Muscle layer of colon (tissue), 2 donors: ENCODE measurements around the gene CSK.

Experiments
- H3K27ac ChIP-seq: one replicate; pipeline ENCODE4 v1.7.0; 2013; ENCODE audit warnings: low read depth, mild to moderate bottlenecking, low read length, moderate library complexity
- H3K27me3 ChIP-seq, 2 donors: one replicate each; pipeline ENCODE4 v1.7.0; 2013; ENCODE audit warnings: low read length in 2 of 2, mild to moderate bottlenecking in 2 of 2; ENCODE audit not compliant: insufficient read depth in 2 of 2, control insufficient read depth in 1 of 2
- H3K36me3 ChIP-seq: one replicate; pipeline ENCODE4 v1.7.0; 2013; ENCODE audit warnings: mild to moderate bottlenecking, low read length; ENCODE audit not compliant: insufficient read depth
- H3K4me1 ChIP-seq: one replicate; pipeline ENCODE4 v1.7.0; 2013; ENCODE audit warnings: mild to moderate bottlenecking, low read length; ENCODE audit not compliant: insufficient read depth
- H3K4me3 ChIP-seq, 2 donors: one replicate each; pipeline ENCODE4 v1.7.0; 2013; ENCODE audit warnings: low read length in 2 of 2, low read depth in 1 of 2, mild to moderate bottlenecking in 1 of 2, moderate library complexity in 1 of 2
- H3K9ac ChIP-seq: one replicate; pipeline ENCODE4 v1.7.0; 2013; ENCODE audit warnings: low read length
- H3K9me3 ChIP-seq: one replicate; pipeline ENCODE4 v1.7.0; 2013; ENCODE audit warnings: mild to moderate bottlenecking, low read length
- donor health status: abdominal sarcoma.
- donor health status: Adenocarcinoma of cecum.

Gene CSK

DNA sequence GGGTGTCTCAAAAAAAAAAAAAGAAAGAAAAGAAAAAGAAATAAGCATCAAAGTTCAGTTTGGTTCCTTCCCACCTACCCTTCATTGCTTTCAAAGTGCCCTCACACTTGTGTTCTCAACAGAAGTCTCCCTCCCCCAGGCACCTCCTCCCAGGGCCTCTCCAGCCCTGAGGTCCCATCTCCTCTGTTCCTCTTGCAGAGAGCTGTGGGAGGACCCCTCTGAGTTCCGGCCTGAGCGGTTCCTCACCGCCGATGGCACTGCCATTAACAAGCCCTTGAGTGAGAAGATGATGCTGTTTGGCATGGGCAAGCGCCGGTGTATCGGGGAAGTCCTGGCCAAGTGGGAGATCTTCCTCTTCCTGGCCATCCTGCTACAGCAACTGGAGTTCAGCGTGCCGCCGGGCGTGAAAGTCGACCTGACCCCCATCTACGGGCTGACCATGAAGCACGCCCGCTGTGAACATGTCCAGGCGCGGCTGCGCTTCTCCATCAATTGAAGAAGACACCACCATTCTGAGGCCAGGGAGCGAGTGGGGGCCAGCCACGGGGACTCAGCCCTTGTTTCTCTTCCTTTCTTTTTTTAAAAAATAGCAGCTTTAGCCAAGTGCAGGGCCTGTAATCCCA lies 27.2 kb upstream of the CSK start:
- no peak overlapping the region for H3K9ac ChIP-seq
- H3K36me3 ChIP-seq, result no peaks in the 10 kb centered on the region
- no peak overlapping the region for H3K27ac ChIP-seq
- H3K4me3 ChIP-seq, result no peak overlapping the region
- H3K9me3 ChIP-seq, result no peaks in the 10 kb centered on the region
- H3K4me1 ChIP-seq, result no peaks in the 10 kb centered on the region
- H3K27me3 ChIP-seq, result no peaks in the 10 kb centered on the region

- H3K4me3 ChIP-seq, result no peak overlapping the region
- no peak overlapping the region for H3K9ac ChIP-seq
- no peaks in the 10 kb centered on the region for H3K36me3 ChIP-seq
- H3K27ac ChIP-seq, result no peak overlapping the region
- H3K27me3 ChIP-seq, result peaks cover 0 to 15% of the 10 kb centered on the region in 2 donors
- no peaks in the 10 kb centered on the region for H3K9me3 ChIP-seq
- H3K4me1 ChIP-seq, result no peaks in the 10 kb centered on the region
These were observed 23.1 kb upstream of the CSK start for GRCh38 chr15:74758736-74759135.

DNA sequence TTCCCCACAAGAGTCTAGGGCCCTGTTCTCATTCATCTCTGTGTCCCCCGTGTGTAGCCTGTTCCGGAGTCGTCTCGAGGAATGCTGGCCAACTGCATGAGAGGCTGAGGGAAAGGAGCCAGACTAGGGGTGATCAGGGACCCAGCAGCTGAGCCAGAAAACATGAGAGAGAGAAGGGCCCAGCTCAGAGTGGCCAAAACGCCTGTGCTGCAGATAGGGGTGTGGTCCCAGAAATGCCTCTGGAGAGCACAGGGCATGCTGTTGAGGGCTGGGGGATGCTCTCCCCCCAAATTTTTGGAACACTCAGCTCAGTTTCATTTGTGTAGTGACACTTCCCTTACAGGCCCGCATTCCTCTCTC lies 19.1 kb upstream of the CSK start:
- Histone ChIP-seq H3K27me3 (peaks cover 0 to 18% of the 10 kb centered on the region in 2 donors), H3K9ac (no peak overlapping the region), H3K4me3 (no peak overlapping the region), H3K27ac (no peak overlapping the region), H3K36me3 (no peaks in the 10 kb centered on the region), H3K4me1 (no peaks in the 10 kb centered on the region), H3K9me3 (no peaks in the 10 kb centered on the region)

- Histone ChIP-seq H3K9me3 (no peaks in the 10 kb centered on the region), H3K4me3 (no peak overlapping the region), H3K27me3 (peaks cover 0 to 22% of the 10 kb centered on the region in 2 donors), H3K36me3 (no peaks in the 10 kb centered on the region), H3K27ac (no peak overlapping the region), H3K4me1 (no peaks in the 10 kb centered on the region), H3K9ac (no peak overlapping the region)
These were observed 18.5 kb upstream of the CSK start for GRCh38 chr15:74763416-74763815.

DNA sequence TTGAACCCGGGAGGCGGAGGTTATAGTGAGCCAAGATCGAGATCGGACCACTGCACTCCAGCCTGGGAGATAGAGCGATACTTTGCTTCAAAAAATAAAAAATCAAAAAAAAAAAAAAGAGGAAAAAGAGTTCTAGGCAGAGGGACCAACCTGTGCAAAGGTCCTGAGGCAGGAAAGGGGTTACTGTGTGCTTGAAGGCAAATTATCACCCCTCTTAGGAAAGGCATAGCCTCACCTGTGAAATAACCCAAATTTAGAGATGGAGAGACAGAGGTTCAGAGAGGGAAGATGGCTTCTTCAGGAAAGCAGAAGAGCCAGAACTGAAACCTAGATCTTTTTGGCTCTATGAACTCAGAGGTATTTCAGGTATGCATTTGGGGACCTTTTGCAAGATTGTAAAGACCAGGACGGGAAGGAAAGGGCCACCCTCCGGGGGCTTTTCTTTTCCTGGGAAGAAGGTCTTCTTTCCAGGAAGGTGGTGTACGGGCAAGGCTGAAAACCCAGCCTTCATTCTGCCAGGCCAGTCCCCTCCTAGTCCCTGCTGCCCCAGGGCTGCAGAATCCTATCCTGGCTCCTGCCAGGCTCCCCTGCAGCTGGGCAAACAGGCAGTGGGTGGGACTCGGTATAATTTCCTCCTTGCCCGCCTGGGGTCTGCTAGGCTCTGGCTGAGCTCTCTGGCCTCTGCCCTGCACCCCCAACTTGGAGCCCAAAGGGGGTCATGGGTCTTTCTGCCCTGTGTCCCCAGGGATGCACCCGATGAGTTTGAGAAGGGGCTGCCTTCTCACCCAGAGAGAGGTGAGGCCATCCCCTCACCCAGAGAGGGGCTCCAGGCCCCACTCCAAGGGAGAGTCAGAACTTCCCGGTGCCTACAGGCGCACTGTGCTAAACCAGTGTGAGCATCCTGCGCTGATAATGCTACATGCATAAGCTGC lies 14.4 kb upstream of the CSK start:
- no peak overlapping the region for H3K27ac ChIP-seq
- no peaks in the 10 kb centered on the region for H3K9me3 ChIP-seq
- H3K27me3 ChIP-seq, result peaks cover 0 to 19% of the 10 kb centered on the region in 2 donors
- no peak overlapping the region for H3K4me3 ChIP-seq
- H3K9ac ChIP-seq, result no peak overlapping the region
- no peaks in the 10 kb centered on the region for H3K4me1 ChIP-seq
- H3K36me3 ChIP-seq, result no peaks in the 10 kb centered on the region

- H3K9me3 ChIP-seq, result no peaks in the 10 kb centered on the region
- no peak overlapping the region for H3K4me3 ChIP-seq
- H3K9ac ChIP-seq, result no peak overlapping the region
- H3K36me3 ChIP-seq, result no peaks in the 10 kb centered on the region
- H3K4me1 ChIP-seq, result no peaks in the 10 kb centered on the region
- no peak overlapping the region for H3K27ac ChIP-seq
- H3K27me3 ChIP-seq, result peaks cover 0 to 15% of the 10 kb centered on the region in 2 donors
These were observed 13.6 kb upstream of the CSK start for GRCh38 chr15:74768099-74768770.

- H3K4me1 ChIP-seq, result no peaks in the 10 kb centered on the region
- no peak overlapping the region for H3K9ac ChIP-seq
- H3K4me3 ChIP-seq, result no peak overlapping the region
- H3K27ac ChIP-seq, result no peak overlapping the region
- H3K36me3 ChIP-seq, result no peaks in the 10 kb centered on the region
- H3K9me3 ChIP-seq, result no peaks in the 10 kb centered on the region
- peaks cover 0 to 13% of the 10 kb centered on the region in 2 donors for H3K27me3 ChIP-seq
These were observed 13.0 kb upstream of the CSK start for GRCh38 chr15:74768771-74769342.

- Histone ChIP-seq H3K27me3 (peaks cover 0 to 13% of the 10 kb centered on the region in 2 donors), H3K9me3 (no peaks in the 10 kb centered on the region), H3K36me3 (no peaks in the 10 kb centered on the region), H3K4me1 (no peaks in the 10 kb centered on the region), H3K4me3 (no peak overlapping the region), H3K27ac (no peak overlapping the region), H3K9ac (no peak overlapping the region)
These were observed 12.3 kb upstream of the CSK start for GRCh38 chr15:74769463-74770025.

DNA sequence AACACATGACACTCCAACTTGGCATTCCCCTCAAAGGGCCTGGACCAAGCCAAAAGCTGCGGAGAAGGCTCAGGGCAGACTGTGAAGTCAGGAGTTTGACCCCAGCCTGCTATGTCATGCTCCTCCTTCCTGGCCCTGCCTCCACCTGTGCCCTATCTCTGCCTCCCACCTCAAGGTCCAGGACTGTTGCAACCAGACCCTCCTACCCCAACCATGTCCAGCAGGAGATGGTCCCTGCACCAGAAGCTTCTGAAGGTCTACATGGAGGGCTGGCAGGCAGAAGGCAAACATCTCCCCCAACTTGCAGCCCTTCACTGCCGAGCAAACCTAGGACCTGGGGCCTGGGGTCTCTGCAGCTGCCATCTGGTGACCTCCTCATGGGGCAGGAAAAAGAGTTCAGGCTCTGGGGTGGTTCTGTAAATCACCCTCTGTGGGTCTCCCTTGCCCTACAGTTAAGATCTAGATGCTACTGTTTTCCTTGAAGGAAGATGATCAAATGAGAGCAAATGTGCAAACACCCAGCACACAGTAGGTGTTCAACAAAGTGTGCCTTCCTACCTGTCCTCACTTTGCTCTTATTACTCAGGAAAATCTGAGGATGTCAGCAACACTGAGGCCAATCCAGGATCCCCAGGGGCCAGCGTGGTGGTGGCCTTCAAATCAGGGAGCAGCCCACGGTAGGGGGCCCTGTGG lies 11.5 kb upstream of the CSK start:
- Histone ChIP-seq H3K27me3 (peaks cover 0 to 13% of the 10 kb centered on the region in 2 donors), H3K4me3 (no peak overlapping the region), H3K4me1 (no peaks in the 10 kb centered on the region), H3K36me3 (no peaks in the 10 kb centered on the region), H3K9ac (no peak overlapping the region), H3K27ac (no peak overlapping the region), H3K9me3 (no peaks in the 10 kb centered on the region)

DNA sequence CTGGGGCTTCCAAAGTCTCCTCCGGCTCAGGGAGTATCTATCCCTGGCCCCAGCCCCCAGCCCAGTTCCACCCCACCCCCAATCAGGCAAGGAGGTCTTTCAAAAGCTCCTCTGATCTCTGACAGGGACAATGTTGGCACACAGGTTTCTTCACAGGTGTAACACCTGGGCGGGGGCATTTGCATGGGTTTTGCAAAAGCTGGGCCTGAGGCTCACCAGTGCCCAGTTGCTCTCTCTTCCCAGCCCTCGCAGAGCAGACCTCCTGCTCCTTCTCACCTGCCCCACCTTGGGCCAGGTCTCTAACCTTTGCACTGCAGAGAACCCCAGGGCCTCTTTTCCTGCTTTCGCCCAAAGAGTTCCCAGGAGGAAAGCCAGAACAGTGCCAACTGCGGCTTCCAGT lies 8.6 kb upstream of the CSK start:
- Histone ChIP-seq H3K9ac (no peak overlapping the region), H3K36me3 (no peaks in the 10 kb centered on the region), H3K9me3 (no peaks in the 10 kb centered on the region), H3K4me1 (peaks cover 3% of the 10 kb centered on the region), H3K27ac (no peak overlapping the region), H3K4me3 (no peak overlapping the region), H3K27me3 (peaks cover 0 to 6% of the 10 kb centered on the region in 2 donors)
